ENCODE measurements around the gene TNS3.

DNA sequence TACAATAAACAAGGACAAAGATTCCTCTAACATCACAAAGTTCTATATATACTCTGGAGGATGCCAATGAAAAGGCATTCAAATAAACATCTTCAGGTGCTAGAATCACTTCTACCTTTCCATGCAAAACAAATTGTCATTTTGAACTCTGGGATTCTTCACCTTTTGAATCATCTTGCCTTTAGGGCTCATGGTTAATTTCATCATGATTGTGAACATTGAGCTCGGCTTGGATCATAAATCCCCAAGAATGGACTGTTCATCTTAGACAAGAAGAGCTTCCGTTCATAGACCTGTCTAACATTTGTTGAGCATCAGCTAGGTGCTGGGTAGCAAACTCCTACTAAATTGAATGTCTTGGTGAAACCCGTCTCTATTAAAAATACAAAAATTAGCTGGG, 212.2 kb downstream of the TNS3 start:
- TF ChIP-seq, protein P1, sequence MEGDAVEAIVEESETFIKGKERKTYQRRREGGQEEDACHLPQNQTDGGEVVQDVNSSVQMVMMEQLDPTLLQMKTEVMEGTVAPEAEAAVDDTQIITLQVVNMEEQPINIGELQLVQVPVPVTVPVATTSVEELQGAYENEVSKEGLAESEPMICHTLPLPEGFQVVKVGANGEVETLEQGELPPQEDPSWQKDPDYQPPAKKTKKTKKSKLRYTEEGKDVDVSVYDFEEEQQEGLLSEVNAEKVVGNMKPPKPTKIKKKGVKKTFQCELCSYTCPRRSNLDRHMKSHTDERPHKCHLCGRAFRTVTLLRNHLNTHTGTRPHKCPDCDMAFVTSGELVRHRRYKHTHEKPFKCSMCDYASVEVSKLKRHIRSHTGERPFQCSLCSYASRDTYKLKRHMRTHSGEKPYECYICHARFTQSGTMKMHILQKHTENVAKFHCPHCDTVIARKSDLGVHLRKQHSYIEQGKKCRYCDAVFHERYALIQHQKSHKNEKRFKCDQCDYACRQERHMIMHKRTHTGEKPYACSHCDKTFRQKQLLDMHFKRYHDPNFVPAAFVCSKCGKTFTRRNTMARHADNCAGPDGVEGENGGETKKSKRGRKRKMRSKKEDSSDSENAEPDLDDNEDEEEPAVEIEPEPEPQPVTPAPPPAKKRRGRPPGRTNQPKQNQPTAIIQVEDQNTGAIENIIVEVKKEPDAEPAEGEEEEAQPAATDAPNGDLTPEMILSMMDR (IDR thresholded peaks at IDR 0.05; ENCODE audit: insufficient read depth, low read length), result no peak
- TF ChIP-seq POLR2AphosphoS5 (IDR thresholded peaks at IDR 0.05; ENCODE audit: low read depth), result no peak

Measured in HL-60 (cell line).